ENCODE measurements around the gene PITRM1. TPM values are rescaled to one million over a fixed set of nuclear protein-coding genes. Genes with fewer than 3 reads are reported as not detected.
A peak's percentile ranks its signal among the peaks of the same experiment; 100 is the strongest.

PITRM1 gene
- total RNA-seq, 1 donor from 2014 or later = 55.0 TPM

DNA sequence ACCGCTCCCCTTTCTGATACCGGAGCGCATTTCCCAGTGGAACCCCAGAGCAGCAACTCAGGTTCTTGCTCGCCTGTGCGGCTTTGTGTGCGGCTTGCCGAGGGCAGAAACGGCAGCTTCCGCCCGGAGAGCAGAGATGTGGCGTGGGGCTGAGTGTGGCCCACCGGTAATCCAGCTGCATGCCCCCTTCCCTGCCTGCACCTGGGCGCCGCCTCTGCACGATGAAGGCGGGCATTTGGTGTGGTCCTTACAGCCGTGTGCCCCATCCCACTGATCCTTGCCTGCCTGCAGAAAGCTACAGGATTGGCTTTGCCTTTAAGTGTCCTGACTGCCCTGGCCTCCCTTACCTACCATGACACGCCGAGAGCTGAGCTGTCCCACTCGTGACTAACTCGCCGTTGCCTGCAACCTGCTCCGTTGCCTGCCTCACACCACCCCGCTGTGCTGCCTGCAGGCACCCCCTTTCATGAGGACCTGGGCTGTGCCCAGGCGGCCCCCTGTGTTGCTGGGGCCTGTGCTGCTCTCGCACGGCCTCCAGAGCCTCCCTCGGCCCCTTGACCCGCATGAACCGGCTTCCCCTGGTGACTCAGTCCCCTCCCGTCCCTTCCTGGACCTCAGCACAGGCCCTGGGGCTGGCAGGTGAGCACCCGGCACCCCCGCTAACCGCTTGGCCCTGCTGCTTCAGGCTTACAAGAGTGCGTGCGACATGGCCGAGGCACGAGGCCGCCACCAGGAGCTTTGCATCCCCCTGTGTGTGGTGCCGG is 48.0 kb downstream of the PITRM1 start:
- DNase-seq (ENCODE audit: low spot score in 2 of 2) (no peak), FAIRE-seq (no peak)

DNA sequence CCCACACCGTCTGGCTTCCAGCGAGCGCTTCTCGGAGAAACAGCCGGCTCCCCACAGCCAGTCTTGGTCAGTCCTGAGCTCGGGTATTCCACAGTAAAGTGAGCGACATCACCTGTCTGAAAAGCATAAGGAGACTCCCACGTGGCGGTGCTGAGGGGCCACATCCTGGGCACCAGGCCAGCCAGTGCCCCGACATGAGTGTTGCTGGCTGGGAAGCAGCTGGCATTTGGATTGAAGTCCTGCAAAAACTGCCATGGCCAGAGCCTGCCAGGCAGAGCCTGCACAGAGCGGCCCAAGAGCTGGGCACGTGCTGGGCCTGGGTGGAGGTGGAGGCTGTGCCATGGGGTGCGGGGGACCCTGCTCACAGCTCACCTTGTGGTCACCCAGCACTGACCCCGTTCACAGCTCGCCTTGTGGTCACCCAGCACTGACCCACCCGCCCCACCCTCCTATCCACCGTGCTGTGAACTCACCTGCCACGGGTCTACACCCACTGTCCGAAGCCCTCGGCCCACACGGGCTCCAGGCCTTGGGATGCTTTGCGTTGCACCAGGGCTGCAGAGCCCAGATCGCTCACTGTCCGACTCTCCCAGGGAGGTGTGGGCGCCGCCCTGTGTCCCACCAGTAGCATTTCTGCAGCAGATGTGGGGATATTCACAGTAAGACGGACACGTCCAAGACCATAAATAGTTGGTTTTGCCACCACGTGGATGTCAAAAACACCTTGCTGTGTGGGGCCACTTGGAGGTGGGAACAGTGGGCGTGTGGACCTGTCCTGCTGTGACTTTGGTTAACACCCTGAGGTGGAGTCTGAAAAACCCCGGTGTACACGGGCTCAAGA is 48.8 kb downstream of the PITRM1 start:
- DNase-seq (ENCODE audit: low spot score in 2 of 2) (no peak), FAIRE-seq (no peak)

DNA sequence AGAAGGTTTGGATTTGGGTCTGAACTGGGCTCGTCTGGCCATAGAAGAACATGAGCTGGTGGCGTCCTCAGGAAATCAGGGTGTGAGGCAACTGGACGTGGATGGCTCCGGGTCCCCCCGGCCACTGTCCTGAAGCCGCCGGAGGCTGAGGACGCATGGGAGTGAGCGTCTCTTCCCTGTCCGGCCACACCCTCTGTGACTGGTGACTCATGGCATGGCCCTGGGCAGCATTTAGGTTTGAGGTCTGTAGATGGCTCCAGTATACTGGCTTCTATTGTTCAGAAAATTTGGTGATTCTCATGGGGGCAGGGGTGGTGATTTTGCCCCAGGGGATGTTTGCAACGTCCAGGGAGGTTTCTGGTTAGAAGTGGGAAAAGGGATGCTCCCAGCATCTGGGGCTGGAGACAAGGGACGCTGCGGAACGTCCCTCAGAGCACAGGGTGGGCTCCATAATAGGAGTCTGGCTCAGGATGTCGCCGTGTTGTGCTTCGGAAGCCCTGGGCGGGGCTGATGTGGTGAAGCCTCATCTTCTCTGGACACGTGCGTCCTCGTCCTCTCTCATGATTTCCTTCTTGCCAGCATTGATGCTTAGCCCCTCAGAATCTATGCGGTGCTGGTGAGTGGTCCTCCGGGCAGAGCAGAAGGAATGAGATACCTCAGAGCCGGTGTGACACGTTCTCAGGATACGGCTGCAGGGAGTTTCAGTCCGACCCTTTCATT is 49.9 kb downstream of the PITRM1 start:
- no peak for FAIRE-seq
- DNase-seq (ENCODE audit: low spot score in 2 of 2) = no peak

DNA sequence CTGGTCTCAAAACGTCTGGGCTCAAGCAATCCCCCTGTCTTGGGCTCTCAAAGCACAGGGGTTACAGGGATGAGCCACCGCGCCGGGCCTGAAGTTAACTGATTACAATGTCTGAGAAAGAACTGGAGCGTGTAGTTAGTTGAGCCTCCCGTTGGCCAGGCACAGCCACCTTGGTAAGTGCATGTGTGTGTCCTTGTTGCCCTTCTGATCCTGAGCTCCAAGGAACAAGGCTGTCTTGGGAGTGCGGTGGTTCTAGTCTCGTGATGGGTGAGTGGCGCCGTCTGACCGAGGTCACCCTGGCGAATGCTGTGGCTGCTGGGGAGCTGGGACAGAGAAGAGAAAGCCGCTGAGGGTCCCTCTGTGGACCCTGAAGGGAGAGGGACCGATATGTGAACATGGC is 50.5 kb downstream of the PITRM1 start:
- FAIRE-seq (no peak), DNase-seq (ENCODE audit: low spot score in 2 of 2) (no peak)

DNA sequence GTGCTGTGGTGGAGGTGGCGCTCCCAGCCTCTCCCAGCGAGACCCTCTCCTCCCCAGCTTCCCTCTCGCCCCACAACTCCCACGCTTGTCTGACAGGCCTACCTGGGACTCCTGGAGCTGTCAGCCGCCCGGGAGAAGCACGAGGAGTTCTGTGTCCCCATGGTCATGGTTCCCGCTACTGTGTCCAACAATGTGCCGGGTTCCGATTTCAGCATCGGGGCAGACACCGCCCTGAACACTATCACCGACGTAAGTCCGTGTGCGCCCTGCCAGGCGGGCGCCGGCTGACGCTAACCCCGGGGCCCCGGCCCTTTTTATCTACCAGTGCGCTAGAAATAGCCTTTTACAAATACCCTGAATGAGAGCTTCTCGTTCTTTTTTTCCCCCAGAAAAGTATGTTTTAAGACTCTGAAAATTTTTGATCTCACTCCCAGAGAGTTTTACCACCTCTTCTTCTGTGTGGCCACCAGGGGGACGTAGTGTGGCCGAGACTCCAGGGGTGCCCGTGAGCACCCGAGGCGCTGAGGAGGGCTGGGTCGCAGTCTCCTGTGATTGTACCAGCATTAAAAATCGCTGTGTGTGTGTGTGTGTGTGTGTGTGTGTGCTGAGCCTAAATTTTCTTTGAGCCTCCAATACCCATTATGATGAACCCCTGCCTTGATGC is 52.7 kb downstream of the PITRM1 start:
- DNase-seq (ENCODE audit: low spot score in 2 of 2) = no peak
- FAIRE-seq = no peak

DNA sequence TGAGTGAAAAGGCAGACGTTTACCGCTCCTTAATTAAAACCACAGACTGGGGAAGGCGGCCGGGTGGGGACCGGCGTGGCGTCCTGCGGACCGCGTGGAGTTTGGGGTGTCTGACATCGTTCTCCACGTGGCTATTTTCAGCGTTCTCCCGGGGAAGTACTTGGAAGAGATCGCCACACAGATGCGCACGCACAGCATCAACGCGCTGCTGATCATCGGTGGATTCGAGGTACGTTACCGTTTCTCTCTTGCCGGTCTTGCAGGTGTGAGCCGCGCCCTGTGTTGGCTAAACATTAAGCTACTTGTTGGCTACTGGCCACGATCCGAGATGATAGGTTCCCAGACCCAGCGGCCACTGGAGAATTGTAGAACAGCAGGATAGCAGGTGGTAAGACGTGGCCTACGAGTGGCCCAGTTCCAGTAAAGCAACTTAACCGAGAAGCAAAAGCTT is 53.9 kb downstream of the PITRM1 start:
- DNase-seq (ENCODE audit: low spot score in 2 of 2) (no peak), FAIRE-seq (no peak)

DNA sequence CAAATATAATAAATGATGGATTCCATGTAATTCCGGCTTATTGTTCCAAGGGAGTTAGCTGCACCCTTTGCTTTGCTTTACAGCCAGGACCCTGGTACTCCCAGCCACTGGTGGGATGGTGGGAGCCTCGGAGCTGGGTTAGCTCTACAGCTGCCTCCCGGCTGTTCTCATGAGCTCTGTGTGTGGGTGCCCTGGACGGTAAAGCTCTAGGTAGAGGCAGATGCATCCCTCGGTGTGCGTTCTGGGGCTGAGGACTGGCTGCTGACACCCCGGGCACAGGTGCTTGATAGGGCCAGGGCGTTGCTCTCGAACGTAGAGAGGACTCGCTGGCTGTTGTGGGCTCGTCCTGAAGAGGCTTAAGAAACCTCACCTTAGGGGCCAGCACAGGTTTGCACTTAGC is 55.1 kb downstream of the PITRM1 start:
- FAIRE-seq (no peak), DNase-seq (ENCODE audit: low spot score in 2 of 2) (no peak)

DNA sequence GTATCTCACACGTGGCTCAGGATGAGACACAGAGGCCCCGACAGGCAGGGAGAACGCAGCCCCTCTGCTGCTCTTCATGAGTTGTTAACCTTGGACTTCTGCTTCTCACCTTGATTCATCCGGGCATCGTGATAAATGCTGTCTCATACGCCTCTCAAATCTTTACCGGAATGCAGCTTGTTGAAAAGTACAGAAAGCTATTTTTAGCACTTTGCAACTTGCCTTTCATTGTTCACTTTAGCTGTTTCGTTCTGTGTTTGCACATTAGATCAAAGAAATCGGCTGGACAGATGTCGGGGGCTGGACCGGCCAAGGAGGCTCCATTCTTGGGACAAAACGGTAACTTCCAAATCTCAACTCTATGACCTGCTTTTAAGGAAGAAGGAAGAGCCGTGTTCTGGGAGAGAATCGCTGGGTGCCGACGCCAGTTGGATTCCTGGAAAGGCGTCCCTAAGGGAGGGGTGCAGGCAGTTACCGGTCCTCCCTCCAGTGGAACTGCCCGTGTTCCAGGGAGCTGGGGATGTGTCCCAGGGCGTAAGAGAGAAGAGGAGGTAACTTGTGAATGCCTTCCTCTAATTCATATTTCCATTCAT is 56.0 kb downstream of the PITRM1 start:
- FAIRE-seq (no peak), DNase-seq (ENCODE audit: low spot score in 2 of 2) (no peak)

DNA sequence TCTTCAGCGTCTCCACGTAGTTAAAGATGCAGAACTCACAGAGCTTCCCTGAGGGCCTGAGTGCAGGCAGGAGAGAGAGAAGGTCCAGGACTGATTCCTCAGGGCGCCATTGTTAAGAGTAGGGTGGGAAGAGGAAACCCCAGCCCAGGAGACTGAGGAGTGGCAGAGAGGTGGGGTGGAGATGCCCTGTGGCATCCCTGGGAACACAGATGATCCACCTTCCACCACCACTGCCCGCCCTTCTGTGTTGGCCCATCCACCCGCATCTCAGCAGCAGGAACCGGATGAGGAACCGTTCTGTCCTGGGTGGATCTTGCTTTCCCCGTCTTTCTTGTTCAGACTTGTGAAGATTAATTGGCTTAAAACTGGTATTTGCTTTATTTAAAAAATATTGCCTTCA is 56.9 kb downstream of the PITRM1 start:
- no peak for DNase-seq (ENCODE audit: low spot score in 2 of 2)
- no peak for FAIRE-seq

DNA sequence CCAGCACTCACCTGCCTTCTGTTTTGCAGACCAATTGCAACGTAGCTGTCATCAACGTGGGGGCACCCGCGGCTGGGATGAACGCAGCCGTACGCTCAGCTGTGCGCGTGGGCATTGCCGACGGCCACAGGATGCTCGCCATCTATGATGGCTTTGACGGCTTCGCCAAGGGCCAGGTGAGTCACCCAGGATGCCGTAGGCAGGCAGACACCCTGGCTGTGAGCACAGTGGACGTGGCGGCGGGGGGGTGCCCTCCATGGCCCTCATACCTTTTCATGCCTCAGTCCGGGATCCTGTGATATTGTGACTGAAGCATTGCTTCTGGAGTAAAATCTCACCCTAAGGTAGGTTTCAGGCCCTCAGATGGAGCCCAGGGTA is 59.2 kb downstream of the PITRM1 start:
- no peak for FAIRE-seq
- DNase-seq (ENCODE audit: low spot score in 2 of 2) = no peak

DNA sequence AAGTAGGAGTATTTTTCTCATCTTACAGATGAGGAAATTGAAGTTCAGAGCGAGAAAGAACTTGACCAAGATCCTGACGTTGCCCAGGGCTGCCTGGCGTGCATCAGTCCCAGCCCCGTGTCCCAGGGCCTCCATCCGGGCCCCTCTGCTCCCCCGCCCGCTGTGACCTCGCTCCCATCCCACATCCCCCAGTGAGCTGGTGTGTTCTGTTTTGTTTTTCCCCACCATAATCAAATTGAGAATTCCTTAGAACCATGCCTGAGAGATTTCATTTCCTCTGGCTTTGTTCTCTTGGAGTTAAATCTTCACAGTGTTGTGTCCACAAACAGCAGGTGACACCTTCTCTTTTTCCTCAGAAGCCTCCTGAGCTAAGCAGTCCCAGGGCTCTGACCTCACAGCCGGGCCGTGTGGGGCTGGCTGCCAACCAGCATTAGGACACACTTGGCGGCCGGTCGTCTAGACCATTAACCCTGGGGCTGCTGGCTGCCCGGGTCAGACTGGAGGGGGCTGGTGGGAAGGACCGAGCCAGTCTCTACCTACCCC is 60.9 kb downstream of the PITRM1 start:
- FAIRE-seq (no peak), DNase-seq (ENCODE audit: low spot score in 2 of 2) (no peak)

DNA sequence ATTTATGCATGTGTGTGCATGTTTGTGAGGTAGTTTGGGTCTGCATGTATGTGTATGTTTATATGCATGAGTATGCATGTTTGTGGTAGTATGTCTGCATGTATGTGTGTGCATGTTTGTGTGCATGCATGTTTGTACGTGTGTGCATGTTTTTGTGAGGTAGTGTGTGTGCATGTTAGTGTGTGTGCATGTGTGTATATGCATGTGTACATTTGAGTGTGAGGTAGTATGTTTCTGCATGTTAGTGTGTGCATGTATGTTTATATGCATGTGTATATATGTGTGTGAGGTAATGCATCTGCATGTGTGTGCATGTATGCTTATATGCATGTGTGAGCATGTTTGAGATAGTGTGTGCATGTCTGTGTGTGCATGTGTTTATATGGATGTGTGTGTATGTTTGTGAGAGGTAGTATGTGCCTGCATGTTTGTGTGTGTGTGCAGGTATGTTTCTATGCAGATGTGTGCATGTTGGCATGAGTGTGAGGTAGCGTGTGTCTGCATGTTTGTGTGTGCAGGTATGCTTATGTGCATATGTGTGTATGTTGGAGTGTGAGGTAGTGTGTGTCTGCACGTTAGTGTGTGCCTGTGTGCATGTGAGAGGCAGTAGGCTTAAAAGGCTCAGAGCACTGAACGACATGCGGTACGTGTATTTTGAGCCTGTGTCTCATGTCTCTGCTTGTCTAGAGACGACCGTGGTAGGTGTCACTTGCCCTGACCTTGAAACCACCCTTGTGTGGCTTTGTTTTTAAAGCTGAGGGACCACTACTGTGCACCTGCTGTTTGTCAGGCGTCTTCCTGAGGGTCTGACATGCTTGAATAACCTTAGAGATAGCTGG is 61.6 kb downstream of the PITRM1 start:
- DNase-seq (ENCODE audit: low spot score in 2 of 2) (no peak), FAIRE-seq (no peak)

DNA sequence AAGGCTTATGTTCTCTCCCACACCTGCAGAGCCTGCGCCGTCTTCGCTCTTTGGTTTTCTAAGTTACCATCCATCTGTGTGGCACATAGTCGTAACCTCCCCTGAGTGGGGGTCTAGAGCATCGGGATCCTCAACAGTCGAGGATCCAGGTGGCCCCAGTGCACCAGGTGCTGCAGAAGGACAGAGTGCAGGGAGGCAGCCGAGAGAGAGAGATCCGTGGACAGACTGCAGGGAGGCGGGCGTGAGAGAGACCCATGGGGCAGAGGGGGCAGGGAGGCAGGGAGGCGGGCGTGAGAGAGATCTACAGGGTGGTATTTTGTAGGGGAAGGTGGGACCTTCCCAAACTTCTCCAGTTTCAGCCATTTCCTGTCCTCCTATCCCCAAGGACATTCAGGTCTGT is 62.9 kb downstream of the PITRM1 start:
- FAIRE-seq (no peak), DNase-seq (ENCODE audit: low spot score in 2 of 2) (no peak)

DNA sequence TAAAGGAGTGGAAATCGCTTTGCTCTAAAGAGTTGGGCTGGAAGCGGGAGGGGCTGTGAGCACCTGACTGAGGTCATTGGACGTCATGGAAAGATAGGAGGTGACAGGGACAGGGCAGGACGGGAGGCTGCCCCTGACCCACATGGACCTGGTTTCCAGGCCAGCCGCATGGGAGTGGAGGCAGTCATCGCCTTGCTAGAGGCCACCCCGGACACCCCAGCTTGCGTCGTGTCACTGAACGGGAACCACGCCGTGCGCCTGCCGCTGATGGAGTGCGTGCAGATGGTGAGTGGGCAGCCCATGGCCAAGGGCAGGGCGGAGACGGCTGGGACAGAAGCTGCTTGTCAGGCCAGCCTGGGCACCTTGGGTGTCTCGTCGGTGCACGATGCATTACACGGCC is 63.4 kb downstream of the PITRM1 start:
- FAIRE-seq (no peak), DNase-seq (ENCODE audit: low spot score in 2 of 2) (no peak)

DNA sequence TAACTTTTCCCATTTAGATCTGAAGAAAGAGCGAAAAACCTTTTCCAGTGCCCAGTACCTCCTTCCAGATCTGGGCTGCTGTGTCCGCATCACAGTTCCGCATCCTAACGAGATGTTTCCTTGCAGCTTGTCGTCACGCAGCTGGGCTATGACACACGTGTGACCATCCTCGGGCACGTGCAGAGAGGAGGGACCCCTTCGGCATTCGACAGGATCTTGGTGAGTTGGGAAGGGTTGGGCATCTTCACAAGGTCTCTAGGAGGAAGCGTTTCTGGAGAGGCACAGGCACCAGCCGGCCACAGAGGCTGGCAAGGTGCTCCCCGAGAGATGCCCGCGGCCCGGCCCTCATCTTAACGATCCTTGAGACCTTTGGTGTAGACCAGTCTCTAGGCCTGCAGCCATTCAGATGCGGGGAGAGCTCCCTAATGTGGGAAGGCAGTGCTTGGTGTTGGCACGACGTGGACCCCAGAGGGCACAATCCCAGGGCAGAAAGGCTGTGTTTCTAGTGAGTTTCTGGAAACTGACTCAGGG is 63.9 kb downstream of the PITRM1 start:
- FAIRE-seq (no peak), DNase-seq (ENCODE audit: low spot score in 2 of 2) (no peak)

DNA sequence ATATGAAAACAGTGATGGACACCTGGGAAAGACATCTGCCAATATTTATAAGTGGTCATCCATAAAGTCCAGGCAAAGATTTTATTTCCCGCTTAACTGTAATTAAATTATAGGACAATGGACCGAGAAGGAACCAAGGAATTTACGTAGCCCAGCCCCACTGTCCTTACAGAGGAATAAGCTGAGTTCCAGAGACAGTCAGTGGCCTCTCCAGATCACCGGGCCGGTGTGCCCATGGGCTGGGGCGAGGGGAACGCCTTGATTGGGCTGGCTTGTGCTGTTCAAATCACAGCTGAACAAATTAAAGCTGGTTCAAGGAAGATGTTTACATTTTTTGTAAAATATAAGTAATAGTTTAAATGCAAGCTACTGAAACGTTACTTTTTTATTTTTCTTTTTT is 64.5 kb downstream of the PITRM1 start:
- FAIRE-seq (no peak), DNase-seq (ENCODE audit: low spot score in 2 of 2) (no peak)

DNA sequence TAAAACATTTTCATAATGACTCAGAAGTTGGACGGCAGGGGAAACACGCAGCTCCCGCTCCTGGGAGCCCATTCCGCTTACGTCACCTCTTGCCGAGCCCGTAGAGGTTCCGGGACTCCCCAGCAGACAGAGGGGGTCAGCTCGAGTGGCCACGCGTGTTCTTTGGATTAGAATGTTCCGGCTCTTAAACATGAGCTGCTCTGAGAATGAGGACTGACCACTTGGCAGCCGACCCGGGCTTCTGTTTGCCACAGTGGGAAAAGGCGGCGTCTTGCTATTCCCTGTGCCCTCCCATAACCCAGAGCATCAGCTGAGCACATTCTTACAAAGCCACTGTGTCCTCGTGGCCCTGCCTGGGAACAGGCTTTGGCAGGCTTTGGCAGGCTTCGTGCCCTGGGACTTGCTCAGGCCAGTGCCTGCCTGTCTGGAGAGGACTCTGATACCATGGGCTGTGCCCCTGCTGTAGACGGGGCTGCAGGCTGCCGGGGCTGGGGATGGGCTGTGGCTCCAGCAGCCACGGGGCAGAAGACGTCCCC is 65.1 kb downstream of the PITRM1 start:
- DNase-seq (ENCODE audit: low spot score in 2 of 2) (peak; percentile 73 to 79), FAIRE-seq (no peak)

DNA sequence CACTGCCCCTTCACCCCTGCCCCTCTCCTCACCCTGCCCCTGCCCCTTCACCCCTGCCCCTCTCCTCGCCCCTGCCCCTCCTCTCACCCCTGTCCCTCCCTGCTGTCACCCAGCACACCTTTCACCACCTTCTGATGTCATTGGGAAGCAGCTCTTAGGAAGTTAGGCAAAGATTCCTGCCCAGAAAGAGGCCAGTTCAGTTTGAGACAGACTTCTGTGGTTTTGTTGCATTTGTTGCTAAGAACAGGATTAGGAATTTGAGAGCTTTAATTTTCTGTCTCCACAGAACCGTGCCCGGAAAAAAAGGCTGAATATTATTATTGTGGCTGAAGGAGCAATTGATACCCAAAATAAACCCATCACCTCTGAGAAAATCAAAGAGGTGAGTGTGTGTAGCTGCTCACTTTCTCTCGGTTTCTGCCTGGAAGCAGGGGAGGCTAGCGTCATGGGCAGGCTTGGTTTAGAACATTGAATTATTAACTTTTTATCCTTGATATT is 65.6 kb downstream of the PITRM1 start:
- FAIRE-seq (no peak), DNase-seq (ENCODE audit: low spot score in 2 of 2) (no peak)
